Effector CD8-positive, alpha-beta T cell (primary cell): Measurements from ENCODE around the gene IL1RAP.
"Not testable (repeated sequence)": the region's sequence is repeated elsewhere in the genome, so short reads cannot be mapped to it uniquely, and the experiment has no call there.

Experiments used
- DNase-seq: peaks from one replicate; lab custom pipeline; 2025; lab: John Stamatoyannopoulos, UW

The IL1RAP gene

GRCh38 chr3:190506271-190506670 is 7.6 kb upstream of the IL1RAP start:
- no peak for DNase-seq

GRCh38 chr3:190512666-190513065 is 1.2 kb upstream of the IL1RAP start:
- no peak for DNase-seq

GRCh38 chr3:190514413-190515153 is 698 bp downstream of the IL1RAP start:
- DNase-seq = peak; percentile 4

GRCh38 chr3:190516416-190516815 is 2.5 kb downstream of the IL1RAP start:
- no peak for DNase-seq

- DNase-seq = no peak
Observed at GRCh38 chr3:190517687-190518086, 3.8 kb downstream of the IL1RAP start.

GRCh38 chr3:190518531-190518930 is 4.6 kb downstream of the IL1RAP start:
- DNase-seq = not testable (repeated sequence)

- DNase-seq = no peak
Observed at GRCh38 chr3:190519886-190520285, 6.0 kb downstream of the IL1RAP start.

GRCh38 chr3:190521998-190522397 is 8.1 kb downstream of the IL1RAP start:
- no peak for DNase-seq

GRCh38 chr3:190522621-190523222 is 8.8 kb downstream of the IL1RAP start:
- no peak for DNase-seq

- DNase-seq = no peak
Observed at GRCh38 chr3:190524942-190525341, 11.1 kb downstream of the IL1RAP start.

- DNase-seq = no peak
Observed at GRCh38 chr3:190525634-190526033, 11.7 kb downstream of the IL1RAP start.

GRCh38 chr3:190526787-190527762 is 13.2 kb downstream of the IL1RAP start:
- no peak for DNase-seq

GRCh38 chr3:190528706-190529105 is 14.8 kb downstream of the IL1RAP start:
- no peak for DNase-seq

- DNase-seq = no peak
Observed at GRCh38 chr3:190531406-190531805, 17.5 kb downstream of the IL1RAP start.

GRCh38 chr3:190532731-190533203 is 18.9 kb downstream of the IL1RAP start:
- DNase-seq = no peak

- DNase-seq = no peak
Observed at GRCh38 chr3:190533511-190534281, 19.8 kb downstream of the IL1RAP start.

GRCh38 chr3:190534386-190534785 is 20.5 kb downstream of the IL1RAP start:
- DNase-seq = no peak

GRCh38 chr3:190534986-190535385 is 21.1 kb downstream of the IL1RAP start:
- DNase-seq = no peak

- no peak for DNase-seq
Observed at GRCh38 chr3:190537146-190537545, 23.3 kb downstream of the IL1RAP start.

- DNase-seq = no peak
Observed at GRCh38 chr3:190538288-190538687, 24.4 kb downstream of the IL1RAP start.

GRCh38 chr3:190539526-190539925 is 25.6 kb downstream of the IL1RAP start:
- DNase-seq = no peak

- DNase-seq = no peak
Observed at GRCh38 chr3:190541008-190541407, 27.1 kb downstream of the IL1RAP start.
